TTC549 (cell line): ENCODE measurements around the gene CC2D1A.
"Not testable (repeated sequence)": the region's sequence is repeated elsewhere in the genome, so short reads cannot be mapped to it uniquely, and the experiment has no call there.

Source experiments
- FAIRE-seq: peaks from 2 replicates; lab custom pipeline; 2012; peaks lifted over from hg19 to GRCh38; lab: Jason Lieb, UNC

CC2D1A gene

DNA sequence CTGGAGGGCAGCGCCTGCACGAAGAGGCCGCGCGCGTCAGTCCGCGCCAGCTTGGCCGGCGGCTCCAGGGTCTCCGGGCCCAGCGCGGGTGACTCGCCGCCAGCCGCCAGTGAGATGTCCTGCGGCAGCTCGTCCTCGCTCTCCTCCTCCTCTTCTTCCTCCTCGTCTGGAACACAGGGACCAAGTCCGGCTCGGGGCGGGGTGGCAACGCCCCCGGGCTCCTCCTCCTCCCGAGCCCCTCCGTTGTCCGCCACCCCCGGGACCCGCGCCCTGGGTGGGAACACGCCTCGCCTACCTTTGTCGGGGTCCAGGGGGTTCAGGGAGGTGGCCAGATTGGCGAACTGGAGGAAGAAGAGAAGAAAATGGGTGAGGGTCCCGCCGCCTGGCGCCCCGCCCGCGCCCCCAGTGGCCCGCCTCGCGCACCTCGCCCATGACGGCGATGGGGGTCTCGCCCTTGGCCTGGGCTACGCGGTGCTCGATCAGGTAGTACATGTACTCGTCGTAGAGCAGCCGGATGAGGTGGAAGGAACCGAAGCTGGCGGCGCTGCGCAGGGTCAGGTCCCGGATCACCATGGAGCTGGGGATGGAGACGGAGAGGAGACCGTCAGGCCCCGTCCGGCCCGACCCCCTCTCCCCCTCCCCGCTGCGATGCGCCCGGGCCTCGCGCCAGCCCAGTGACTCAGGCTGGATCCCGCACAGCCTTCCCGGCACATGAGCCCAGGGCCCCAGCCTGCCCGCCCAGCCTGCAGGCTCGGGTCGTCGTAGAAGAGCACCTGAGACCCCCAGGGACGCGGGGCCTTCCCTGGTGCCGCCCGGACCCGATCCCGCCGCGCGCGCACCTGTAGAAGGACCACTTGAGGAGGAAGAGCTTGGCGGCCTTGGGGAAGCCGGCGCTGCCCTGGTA, 57.0 kb downstream of the CC2D1A start:
- FAIRE-seq: no peak

- no peak for FAIRE-seq
Measured at GRCh38 chr19:13963603-13964105, 57.7 kb downstream of the CC2D1A start.

DNA sequence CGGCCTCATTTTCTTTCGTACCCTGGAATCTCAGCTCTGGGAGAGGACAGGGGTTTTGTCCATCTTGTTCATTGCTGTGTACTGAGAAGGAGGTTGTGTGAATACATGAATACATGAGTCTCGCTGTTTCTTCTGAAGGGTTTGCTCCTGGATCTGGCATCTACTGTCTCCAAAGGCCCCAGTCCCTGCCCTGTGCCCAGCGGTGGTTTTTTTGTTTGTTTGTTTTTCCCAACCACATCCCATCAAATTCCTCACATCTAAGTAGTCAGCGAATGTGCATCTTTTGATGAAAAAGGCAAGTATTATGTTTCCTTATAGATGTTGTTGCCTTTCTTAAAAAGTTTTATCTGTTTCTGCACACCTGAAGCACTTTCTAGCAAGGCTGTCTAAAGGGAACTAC, 58.8 kb downstream of the CC2D1A start:
- no peak for FAIRE-seq

GRCh38 chr19:13965377-13965896, 59.4 kb downstream of the CC2D1A start:
- no peak for FAIRE-seq

GRCh38 chr19:13965926-13966683, 60.1 kb downstream of the CC2D1A start:
- no peak for FAIRE-seq

DNA sequence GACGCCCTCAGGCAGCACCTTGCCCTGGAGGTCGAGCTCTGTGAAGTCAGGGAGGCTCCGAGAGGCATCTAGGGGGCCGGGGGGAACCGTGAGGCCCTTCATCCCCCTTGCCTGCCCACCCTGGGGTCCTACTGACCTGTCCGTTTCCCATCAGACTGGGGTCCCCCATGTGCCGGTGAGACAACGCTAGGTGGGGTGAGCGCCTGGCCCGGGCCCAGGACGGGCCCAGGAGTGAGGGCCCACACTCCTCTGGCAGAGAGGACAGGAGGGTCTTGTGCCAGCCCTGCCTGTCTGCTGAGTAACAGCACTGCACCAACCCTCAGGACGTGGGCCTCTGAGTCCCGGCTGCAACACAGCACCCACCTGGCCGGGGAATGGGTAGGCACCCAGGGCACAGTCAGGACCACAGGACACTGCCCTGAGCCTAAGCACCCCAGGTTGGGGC, 60.7 kb downstream of the CC2D1A start:
- no peak for FAIRE-seq

DNA sequence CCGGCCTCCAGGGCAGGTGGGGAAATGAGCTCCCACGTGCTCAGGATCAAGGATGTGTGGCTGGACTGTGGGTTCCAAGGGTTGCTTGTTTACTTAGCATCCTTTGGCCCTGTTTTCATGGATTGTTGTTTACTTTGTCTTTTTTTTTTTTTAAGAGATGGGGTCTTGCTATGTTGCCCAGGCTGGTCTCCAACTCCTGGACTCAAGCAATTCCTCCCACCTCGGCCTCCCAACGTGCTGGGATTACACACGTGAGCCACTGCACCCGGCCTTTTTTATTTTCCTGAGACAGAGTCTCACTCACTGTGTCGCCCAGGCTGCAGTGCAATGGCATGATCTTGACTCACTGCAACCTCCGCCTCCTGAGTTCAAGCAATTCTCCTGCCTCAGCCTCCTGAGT, 61.2 kb downstream of the CC2D1A start:
- FAIRE-seq: not testable (repeated sequence)

DNA sequence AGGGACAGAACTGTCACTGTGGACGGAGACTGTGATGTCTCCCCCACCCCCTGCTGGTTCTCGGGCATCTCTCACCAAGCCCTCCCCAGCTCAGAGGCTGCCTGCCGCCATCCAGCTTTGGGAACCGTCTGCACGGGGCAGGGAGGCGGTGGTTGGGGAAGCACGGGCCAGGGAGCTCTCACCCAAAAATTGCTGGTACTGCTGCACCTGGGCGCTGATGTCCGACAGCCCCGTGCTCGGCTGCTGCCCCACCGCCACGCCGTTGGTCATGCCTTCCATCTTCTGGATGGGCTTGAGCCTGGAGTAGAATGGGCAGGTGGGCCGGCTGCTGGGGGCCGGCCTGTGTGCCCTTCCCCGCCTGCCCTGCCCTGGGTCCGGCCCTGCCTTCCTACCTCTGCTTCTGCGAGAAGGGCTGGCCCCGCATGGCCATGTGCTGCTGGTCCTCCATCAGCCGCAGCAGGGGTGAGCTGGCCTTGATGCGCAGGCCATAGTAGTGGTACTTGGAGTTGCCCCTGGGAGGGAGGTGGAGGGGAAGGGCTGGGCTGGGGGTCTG, 62.5 kb downstream of the CC2D1A start:
- no peak for FAIRE-seq

DNA sequence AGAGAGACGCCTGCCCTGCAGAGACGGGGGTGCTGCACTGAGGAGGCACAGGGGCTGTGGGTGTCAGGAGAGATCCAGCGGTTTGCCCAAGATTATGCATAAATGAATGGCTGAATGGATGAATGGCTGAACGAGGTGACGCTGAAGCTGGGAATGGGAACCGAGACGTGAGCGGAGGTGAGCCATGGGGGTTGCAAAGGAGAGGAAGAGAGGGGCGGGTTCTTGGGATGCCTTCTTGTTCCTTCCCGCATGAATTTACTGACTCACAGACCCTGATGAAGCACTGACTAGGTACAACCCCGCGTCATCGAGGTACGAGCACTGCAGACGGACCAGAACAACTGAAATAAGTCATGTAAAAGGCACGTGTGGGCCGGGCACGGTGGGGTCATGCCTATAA, 63.0 kb downstream of the CC2D1A start:
- FAIRE-seq: no peak

DNA sequence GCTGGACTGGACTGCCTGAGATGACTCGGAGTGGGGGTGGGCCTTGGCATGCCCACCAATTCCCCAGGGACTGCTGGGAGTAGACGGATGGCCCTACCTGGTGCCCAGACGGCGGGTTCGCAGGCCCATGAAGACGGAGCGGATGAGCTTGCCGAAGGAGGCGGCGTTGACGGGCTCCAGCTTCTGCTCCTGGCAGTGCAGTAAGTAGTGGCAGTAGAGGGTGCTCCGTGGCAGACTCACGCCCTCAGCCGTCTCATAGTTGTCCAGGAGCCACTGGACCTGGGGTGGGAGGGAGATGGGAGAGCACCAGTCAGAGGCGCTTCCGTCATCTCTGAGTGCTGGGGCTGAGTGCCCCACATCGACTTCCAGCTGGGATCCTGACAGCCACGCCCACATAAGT, 63.9 kb downstream of the CC2D1A start:
- FAIRE-seq: no peak

GRCh38 chr19:13971868-13972267, 65.9 kb downstream of the CC2D1A start:
- FAIRE-seq: not testable (repeated sequence)

- no peak for FAIRE-seq
Measured at GRCh38 chr19:13972368-13973155, 66.6 kb downstream of the CC2D1A start.

- FAIRE-seq: not testable (repeated sequence)
Measured at GRCh38 chr19:13973479-13973878, 67.5 kb downstream of the CC2D1A start.

DNA sequence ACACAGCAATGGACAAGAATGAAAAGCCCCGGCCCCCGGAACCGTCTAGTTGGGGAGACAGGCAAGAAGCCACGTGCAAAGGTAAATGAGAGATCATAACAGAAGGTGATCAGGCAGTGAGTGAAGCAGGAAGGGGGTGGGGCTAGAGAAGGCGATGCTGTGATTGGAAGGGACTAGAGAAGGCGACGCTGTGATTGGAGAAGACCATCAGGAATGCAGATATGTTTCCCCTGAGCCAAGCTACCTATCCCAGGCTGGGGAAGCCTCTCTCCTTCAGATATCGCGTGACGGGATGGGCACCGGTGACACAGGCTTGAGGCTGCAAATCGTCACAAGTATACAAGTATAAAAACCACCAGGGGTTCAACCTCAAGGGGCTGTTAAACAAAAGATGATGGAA, 68.1 kb downstream of the CC2D1A start:
- no peak for FAIRE-seq

DNA sequence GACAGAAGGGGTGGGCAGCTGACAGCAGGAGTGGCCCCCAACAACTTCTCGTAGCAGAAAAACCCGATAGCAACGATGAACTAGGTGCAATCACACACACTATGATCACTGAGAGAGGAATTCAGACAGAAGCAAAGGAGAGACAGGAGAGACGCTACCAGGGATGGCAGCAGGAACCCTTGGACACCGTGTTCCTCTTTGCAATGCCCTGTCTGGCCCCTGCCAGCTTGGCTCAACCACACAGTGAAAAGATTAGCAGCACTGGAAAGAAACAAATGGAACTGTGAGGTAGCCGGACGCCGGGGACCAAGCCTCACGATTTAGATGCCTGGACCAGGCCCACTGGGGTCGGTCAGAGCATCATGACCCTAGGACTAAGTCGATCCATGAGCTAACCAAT, 69.9 kb downstream of the CC2D1A start:
- no peak for FAIRE-seq

- no peak for FAIRE-seq
Measured at GRCh38 chr19:13976446-13976845, 70.4 kb downstream of the CC2D1A start.

DNA sequence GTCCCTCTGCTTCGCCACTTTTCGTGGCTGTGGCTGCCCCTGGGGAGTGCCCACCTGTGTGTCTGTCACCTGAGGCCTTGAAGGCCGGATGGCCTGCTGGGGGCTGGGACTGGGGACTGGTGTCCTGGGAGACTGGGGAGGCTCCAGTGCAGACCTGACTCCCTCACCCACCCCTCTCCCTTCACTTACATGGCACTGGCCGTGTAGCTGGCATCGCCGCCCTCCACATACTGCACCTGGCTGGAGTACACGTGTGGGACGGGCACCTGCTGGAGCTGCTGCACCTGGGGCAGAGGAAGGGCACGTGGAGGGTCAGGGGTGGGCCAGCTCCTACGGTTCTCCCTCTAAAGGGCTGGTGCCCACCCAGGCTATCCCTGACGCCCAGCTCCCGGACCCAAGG, 71.8 kb downstream of the CC2D1A start:
- no peak for FAIRE-seq

GRCh38 chr19:13978351-13979243, 72.6 kb downstream of the CC2D1A start:
- no peak for FAIRE-seq

- no peak for FAIRE-seq
Measured at GRCh38 chr19:13979244-13979615, 73.2 kb downstream of the CC2D1A start.

GRCh38 chr19:13979686-13980085, 73.7 kb downstream of the CC2D1A start:
- no peak for FAIRE-seq

DNA sequence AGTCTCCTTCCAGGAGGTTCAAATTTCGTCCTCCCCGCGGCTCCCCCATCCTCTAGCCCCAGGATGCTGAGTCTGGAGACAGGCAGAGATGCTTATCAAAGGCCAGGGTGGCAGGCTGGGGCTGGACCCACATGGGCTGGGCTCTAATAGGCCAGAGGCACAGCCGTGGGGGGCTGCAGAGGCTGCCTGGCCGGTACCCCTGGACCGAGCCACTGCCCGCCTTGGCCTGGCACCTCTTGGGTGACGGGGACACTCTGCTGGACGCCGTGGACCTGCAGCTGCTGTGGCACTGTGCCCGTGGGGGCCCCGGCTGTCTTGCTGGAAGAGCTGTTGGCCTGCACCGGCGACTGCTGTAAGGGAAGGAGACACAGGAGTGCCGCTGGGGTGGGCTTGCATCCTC, 74.3 kb downstream of the CC2D1A start:
- FAIRE-seq: no peak
